DOHH2 (cell line): ENCODE results near the gene CYRIA.

Experiments
- CTCF ChIP-seq: fragments of 200-600 bp; sonication (generic); IDR thresholded peaks from one replicate; pipeline ENCODE4 v1.5.1; 2014; ENCODE audit warnings: antibody characterized with exemption, mild to moderate bottlenecking, low read depth, low read length; ENCODE audit not compliant: poor library complexity, severe bottlenecking
- EZH2phosphoT487 ChIP-seq: fragments of 200-600 bp; sonication (generic); IDR thresholded peaks from 2 replicates; pipeline ENCODE4 v1.6.1; 2017; ENCODE audit warnings: borderline replicate concordance, mild to moderate bottlenecking, antibody characterized with exemption, low read length, moderate library complexity, mixed read lengths

GRCh38 chr2:16664809-16665747 lies 556 bp downstream of the CYRIA start:
- TF ChIP-seq CTCF (no peak), EZH2phosphoT487 (no peak)
